ENCODE measurements around the gene TSPAN4.

The TSPAN4 gene

DNA sequence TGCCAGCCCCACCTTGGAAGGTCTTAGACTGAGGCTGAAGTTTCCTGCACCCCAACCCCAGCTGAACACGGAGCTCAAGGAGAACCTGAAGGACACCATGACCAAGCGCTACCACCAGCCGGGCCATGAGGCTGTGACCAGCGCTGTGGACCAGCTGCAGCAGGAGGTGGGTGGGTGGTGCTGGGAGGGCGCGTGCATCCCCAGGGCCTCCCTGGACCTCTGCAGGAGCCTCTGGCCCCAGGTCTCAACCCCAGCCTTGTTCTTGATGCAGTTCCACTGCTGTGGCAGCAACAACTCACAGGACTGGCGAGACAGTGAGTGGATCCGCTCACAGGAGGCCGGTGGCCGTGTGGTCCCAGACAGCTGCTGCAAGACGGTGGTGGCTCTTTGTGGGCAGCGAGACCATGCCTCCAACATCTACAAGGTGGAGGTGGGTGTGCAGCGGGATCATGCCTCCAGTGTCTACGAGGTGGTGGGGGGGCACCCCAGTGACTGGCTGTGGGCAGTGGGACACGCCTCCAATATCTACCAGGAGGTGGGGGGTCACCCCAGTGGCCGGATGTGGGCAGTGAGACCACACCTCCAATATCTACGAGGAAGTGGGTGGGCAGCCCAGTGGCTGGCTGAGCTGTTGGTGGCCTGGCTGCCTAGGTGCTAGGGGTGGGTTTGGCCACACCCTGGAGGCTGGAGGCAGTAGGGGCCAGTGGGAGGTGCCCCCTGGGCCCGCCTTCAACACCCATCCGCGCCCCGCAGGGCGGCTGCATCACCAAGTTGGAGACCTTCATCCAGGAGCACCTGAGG lies 5.3 kb upstream of the TSPAN4 start:
- DNase-seq, result no peak

- no peak for DNase-seq
Measured at GRCh38 chr11:837990-838307, 4.7 kb upstream of the TSPAN4 start.

- no peak for DNase-seq
Measured at GRCh38 chr11:838441-839279, 4.0 kb upstream of the TSPAN4 start.

- DNase-seq, result no peak
Measured at GRCh38 chr11:839280-839623, 3.4 kb upstream of the TSPAN4 start.

- no peak for DNase-seq
Measured at GRCh38 chr11:839875-840617, 2.6 kb upstream of the TSPAN4 start.

DNA sequence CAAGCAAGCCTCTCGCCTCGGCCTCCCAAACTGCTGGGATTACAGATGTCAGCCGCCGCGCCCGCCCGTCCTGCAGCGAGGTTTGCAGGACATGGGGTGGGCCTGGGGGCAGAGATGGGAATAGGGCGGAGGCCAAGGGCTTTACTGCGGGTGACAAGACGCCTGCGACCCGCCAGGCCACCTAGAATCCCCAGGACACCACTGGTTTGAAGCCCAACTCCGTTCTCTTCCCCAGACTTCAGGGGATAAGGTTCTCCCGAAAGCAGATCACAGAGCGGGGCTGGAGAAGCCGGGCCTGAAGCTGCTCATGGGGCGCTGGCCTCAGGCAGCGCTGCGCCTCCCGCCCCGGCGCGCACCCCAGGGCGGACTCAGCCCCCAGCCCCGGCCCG lies 677 bp upstream of the TSPAN4 start:
- DNase-seq, result no peak

DNA sequence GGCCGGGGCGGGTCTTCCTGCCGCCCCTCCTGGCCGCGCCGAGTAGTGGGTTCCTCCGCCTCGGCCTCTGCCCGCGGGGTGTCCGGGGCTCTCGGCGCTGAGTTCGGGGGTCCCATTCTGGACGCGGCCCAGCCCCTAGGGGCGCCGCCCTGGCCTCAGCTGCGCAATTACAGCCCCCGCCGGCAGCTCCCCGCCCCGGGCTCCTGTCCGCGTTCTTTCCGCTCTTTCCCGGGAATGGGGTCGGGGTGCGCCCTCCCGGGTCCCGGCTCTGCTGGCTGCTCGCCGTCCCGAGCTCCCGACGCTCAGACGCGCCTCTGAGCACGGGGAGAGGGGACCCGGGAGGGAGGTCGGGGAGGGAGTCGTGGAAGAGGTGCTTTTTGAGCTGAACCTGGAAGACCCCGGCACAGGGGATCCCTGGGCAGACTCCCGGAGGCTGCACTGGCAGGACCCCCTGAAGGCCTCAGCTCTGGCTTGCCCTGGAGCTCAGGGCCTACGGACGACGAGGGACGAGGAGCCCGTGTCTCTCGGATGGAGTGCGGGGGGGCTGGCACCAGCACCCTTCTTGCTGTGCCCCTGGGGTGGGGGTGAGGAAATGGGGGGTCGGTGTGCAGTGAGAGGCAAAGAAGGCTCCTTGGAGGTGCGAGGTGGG lies 558 bp downstream of the TSPAN4 start:
- no peak for DNase-seq

DNA sequence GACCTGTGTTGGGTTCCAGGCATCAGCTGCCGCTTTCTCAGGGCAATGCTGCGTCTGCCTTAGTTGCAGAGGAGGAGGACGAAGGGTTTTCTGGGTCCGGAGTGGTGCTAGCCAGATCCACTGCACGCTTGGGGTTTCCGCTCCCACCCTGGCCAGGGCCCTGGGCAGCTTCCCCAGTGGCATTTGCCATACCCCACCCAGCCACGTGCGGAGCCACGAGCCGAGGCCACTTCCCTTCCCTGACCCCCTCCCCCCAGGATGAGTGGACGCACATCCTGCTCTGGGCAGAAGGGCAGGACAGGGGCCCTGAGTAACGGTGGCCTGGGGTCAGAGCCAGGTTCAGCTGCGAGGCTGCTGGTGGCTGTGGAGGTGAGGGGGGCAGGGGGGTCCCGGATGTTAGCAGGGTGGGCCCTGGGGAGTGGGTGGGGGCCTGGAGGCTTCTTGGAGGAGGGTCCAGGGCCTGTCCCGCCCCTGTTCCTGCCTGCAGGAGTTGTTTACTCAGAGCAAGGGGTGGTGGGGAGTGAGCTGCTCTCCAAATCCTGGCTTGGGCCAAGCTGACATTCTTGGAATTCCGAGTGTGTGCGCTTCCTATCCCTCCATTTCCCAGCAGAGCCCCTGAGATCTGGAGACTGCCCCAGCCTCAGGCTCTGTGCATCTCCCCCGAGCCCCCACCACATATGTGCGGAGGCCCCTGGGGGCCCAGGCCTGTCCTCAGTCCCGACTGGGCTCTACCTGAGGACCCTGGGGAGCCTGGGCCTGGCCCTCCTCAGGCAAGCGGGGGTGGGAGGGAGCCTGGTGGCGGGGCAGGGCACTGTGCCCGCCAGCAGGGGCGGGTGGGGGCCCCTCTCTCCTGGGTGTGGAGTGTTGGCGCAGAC lies 1.4 kb downstream of the TSPAN4 start:
- DNase-seq, result no peak

- no peak for DNase-seq
Measured at GRCh38 chr11:844693-845644, 2.3 kb downstream of the TSPAN4 start.

DNA sequence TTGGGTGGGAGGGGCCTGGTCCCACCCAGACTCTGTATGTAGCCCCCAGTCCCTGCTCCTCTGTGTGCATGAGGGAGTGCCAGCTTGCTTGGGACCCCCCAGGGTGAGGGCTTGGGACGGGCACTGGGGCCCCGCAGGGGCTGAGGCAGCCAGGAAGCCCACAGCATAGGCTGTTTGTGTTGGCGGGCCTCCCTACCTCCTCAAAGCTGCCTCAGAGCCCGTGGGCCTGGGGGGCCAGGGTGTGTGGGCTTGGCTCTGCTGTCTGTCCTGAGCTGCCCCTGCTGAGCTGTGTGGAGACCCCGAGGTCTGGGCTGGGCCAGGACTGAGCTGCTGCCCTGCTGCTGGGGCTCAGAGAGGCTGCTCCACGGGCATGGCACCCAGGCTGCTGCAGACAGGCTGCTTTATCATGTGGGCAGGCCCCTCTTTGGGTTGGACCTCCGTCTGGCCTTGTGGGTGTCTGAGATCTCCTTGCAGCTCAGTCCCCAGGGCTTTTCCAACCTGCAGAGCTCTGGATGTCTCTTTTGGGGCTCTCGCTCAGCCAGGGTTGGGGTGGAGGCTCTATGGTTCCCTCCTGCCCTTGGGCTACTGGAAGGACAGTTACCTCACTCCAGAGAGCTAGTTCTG lies 3.3 kb downstream of the TSPAN4 start:
- no peak for DNase-seq

DNA sequence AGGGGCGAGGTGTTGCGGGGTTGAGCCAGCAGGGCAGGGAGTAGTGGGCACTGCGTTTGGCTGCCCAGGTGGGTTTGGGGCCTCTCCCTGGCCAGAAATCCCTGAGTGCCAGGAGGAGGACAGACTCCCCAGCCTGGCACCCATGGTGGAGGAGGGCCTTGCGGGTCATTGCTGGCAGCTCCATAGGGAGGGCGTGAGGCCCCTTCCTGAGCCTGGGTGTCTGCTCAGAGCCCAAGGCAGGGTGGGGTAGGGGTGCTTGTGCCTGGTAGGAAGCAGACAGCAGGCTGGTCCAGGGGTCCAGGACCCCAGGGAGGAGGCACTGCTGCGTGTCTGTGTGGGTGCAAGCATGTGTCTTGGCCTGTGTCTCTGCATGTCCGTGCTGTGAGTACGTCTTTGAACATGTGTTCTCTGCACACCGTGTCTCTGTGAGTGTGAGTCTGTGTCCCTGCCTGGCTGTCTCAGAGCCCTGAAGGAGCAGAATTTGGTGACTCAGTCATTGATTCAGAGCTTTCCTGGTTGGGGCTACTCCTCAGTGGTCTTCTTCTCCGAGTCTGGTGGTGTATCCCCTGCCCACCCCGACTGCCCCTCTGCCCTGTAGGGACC lies 3.9 kb downstream of the TSPAN4 start:
- DNase-seq, result no peak

- no peak for DNase-seq
Measured at GRCh38 chr11:847876-848275, 5.2 kb downstream of the TSPAN4 start.

- DNase-seq, result no peak
Measured at GRCh38 chr11:848380-848931, 5.8 kb downstream of the TSPAN4 start.

GRCh38 chr11:849104-849824 lies 6.6 kb downstream of the TSPAN4 start:
- no peak for DNase-seq

DNA sequence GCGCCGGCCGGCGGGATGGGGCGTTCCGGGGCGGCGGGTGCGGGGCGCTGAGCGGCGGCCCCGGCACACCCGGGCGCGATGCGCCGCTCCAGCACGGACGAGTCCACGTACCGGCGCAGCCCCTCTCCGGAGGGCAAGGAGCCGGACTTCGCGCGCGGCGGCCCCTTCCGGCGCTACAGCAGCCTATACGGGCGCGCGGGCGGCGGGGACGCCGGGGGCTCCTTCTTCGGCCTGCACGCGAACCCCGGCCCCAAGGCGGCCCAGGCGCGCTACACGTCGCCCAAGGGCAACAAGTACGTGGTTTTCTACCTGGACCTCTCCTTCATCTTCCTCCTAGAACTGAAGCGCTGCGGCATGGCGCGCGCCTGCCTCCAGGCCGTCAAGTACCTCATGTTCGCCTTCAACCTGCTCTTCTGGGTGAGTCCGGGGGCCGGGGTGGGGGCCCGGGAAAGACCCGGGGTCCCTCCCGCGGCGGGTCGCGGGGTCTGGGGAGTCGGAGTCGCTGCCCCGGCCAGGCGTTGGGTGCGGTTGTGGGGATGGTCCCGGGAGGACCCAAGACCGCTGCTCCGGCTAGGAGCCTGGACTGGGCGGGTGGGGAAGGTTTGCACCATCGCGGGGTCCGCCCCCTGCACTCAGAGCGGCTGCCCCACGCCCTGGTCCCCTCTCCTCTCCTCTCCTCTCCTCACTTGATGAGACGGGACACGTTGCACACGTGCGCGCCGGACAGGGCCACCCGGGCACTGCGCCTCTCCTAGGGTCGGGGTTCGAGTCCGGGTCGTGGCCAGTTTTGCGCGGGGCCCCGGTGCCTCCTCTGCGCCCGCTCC lies 7.5 kb downstream of the TSPAN4 start:
- DNase-seq, result no peak

DNA sequence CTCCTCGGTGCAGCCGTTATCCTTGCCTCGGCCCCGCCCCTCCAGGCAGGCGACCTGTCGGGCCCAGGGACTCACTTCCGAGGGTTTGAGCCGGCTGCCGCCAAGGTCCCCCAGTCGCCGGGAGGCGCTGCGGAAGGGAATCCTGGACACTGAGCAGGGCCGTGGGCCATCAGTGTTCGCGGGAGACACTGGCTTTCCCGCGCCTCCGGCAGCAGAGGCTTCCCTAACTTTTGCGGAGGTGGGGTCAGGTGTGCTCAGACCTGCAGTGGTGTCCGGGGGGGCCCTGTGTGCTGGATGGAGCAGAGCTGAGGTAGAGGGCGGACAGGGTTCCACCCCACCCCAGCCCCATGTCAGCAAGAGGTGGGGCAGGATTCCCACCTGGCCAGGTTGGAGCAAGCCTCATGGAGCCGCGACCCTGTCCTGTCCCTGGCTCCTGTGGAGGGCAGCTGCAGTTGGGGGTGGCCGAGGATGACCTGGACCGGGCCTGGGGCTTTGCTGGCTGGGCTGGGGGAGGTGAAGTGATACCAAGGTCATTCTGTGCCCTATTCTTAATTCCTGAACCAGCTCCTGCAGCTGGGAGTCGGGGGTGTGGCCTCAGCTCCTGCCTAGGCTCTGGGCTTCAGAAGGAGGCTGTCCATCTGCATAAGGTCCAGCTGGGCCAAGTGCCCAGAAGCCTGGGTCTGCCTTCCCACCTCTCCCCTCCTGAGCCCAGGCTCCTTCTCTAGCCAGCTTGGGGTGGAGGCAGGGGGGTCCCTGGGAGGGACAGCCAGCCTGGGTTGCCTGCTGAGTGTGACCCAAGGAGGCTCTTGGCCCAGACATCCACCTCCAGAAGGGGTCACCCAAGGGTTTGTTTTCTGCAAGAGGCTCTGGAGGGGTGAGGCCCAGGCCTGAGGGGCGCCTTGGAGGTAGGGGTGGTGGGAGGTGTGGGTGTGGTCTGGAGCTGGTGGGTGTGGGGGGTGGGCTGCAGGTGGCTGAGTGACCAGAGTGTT lies 8.4 kb downstream of the TSPAN4 start:
- no peak for DNase-seq

DNA sequence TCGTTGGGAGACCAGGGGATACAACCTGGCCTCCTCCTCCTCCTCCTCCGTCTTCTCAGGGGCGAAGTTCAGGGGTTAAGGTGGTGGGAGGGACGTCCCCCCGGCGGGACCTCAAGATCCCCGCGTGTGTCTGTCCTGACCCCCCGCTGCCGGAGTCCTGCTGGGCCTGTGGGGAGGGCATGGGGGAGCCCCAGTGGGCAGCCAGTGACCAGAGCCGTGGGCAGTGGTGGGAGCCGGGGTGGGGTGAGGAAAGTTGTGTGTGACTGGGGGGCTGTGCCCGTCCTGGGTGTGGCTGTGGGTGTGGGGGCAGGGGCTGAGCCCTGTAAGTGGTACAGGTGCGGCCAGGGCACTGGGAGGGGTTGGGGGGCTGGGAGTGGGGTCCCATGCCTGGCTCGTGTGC lies 10.1 kb downstream of the TSPAN4 start:
- DNase-seq, result no peak

Data from NCI-H2107 (cell line).